HG03103 (cell line): ENCODE measurements around the gene GMPR2.
"Not testable (repeated sequence)": the region's sequence is repeated elsewhere in the genome, so short reads cannot be mapped to it uniquely, and the experiment has no call there.

Source experiments
- ATAC-seq: cut with Tn5 transposase; IDR thresholded peaks from one replicate; pipeline ENCODE4 v1.9.1; 2021; ENCODE audit warnings: low read depth; ENCODE audit not compliant: unreplicated experiment

The GMPR2 gene

GRCh38 chr14:24226473-24226872 is 6.3 kb upstream of the GMPR2 start:
- no peak for ATAC-seq

DNA sequence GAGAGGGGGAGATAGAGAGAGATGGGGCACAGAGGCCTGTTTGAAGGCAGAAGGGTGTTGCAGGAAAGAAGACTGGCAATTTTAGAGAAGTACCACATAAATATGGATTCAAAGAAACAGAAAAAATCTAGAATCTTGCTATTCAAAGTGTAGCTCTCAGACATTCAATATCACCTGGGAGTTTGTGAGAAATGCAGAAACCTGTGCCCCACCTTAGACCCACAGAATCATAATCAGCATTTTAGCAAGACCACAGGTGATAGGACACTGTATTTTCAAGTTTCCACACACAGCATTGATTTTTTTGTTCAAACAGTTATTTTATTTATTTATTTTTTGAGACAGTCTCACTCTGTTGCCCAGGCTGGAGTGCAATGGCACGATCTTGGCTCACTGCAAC is 3.8 kb upstream of the GMPR2 start:
- ATAC-seq, result no peak

- ATAC-seq, result peak; percentile 4
These were observed 1.2 kb upstream of the GMPR2 start for GRCh38 chr14:24231263-24232120.

GRCh38 chr14:24232121-24232644 is 546 bp upstream of the GMPR2 start, which contains the start of gene NEDD8:
TSS of gene NEDD8 (minus strand) at chr14:24232367. CDS start at chr14:24232267, 100 bp downstream.
- ATAC-seq, result peak; percentile 63

DNA sequence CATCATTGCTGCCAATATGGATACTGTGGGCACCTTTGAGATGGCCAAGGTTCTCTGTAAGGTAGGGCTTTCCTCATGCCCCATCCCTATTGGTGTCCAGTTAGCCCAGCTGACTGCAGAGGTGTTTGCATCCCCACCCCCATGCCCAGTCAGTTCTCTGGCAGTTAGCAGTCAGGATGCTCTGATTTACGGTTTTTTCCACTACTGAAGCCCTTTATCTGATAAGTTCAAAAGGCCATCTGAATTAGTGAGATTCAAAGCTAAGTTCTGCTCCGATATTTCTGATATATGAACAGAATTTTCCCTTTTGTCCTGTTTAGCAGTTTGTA is 773 bp downstream of the GMPR2 start:
- ATAC-seq, result no peak

- ATAC-seq, result no peak
These were observed 1.6 kb downstream of the GMPR2 start for GRCh38 chr14:24234095-24235005.

DNA sequence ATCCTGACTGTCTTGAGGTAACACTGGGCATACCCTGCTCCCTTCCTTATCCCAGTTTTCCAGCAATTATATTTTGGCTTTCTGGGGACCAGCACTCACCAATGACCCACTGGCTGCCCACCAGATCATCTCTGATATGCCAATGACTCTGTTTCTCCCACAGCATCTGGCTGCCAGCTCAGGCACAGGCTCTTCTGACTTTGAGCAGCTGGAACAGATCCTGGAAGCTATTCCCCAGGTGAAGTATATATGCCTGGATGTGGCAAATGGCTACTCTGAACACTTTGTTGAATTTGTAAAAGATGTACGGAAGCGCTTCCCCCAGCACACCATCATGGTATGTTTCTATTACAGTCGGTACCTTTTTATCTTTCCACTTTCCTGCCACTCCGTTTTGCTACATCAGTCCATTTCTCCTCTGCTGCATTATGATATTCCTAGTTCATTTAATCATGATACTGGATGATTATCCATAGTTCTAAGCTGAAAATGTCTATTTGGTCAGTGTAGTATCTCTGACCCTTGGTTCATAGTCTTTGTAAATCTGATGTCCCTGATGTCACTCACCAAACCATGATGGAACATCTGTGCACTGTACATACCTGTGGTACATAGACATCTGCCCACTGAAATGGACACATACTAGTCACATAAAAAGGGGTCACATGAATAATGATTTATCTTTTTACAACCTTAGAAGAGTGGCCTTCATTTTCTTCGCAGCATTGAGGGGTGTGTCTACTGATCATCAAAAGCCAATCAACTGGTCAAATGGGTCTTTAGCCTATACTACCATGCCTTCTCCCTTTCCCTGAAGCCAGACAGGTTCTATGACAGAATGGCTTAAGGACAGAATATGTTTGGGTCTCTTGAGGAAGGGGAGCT is 3.3 kb downstream of the GMPR2 start:
- ATAC-seq, result no peak

- no peak for ATAC-seq
These were observed 4.1 kb downstream of the GMPR2 start for GRCh38 chr14:24236689-24237462.

DNA sequence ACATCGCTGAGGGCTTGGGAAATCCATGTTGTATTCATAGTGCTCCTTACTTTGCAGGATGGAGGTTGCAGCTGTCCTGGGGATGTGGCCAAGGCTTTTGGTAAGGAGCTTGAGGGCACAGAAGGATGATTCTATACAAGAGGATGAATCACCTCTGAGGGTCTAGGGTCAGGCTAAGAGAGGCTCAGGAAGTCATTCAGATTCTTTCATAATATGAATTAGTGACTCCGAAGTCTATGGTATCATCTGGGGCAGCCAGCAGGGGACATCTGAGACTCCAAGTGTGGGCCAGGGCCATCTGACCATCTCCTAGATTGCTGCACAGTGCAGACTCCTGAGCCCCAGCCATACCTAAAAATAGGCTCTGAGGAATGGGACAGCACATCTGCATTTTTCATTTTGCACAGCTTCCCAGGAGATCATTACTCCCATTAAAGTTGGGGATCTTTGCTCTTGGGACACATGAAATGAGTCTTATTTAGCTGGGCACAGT is 4.8 kb downstream of the GMPR2 start:
- ATAC-seq, result no peak

GRCh38 chr14:24238123-24238522 is 5.4 kb downstream of the GMPR2 start:
- ATAC-seq, result no peak

DNA sequence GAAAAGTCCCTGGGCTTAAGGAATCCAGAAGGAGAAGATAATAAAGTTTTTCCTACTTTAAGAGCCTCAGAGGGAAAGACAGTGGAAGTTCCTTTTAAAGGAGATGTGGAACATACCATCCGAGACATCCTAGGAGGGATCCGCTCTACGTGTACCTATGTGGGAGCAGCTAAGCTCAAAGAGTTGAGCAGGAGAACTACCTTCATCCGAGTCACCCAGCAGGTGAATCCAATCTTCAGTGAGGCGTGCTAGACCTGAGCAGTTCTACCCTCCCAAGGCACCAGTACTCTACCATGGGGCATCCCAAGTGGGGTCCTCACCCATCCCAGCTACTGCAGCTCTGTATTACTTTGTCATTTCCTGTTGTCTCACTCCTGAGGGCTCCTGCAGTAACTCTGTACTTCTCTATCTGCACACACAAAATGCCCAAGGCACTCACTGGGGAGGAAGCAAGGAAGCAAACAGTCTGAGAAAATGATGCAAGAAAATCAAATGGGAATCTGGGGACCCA is 5.9 kb downstream of the GMPR2 start:
- no peak for ATAC-seq

- no peak for ATAC-seq
These were observed 7.6 kb downstream of the GMPR2 start for GRCh38 chr14:24240110-24240918.

GRCh38 chr14:24241829-24242443 is 9.2 kb downstream of the GMPR2 start:
- ATAC-seq, result peak; percentile 73

DNA sequence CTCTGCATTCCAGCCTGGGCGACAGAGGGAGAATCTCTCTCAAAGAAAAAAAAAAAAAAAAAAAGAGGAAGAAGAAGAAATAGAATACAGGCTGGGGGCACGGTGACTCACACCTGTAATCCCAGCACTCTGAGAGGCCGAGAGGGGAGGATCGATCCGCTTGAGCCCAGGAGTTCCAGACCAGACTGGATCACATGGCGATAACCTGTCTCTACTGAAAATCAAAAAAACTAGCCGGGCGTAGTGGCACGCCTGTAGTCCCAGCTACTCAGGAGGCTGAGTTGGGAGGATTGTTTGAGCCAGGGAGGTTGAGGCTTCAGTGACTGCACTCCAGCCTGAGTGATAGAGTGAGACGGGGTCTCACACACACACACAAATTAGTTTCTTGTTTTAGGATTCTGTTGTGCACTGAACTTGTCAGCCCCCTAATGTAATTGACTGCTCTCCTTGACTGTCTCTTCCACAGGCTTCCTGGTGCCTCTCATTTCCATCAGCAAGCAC is 10.7 kb downstream of the GMPR2 start:
- ATAC-seq, result no peak

DNA sequence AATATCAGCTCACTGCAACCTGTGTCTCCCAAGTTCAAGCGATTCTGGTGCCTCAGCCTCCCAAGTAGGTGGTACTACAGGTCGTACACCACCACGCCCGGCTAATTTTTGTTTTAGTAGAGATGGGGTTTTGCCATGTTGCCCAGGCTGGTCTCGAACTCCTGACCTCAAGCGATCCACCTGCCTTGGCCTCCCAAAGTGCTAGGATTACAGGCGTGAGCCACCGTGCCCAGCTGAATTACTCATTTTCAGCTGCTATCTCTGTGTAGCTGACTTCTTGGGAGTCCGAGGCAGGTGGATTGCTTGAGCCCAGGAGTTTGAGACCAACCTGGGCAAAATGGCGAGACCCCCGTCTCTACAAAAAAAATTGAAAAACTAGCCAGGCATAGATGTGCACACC is 12.6 kb downstream of the GMPR2 start:
- not testable (repeated sequence) for ATAC-seq

- no peak for ATAC-seq
These were observed 14.1 kb downstream of the GMPR2 start for GRCh38 chr14:24246765-24247212.

- ATAC-seq, result no peak
These were observed 14.7 kb downstream of the GMPR2 start for GRCh38 chr14:24247422-24247821.
